Fibroblast of lung (primary cell): ENCODE data around the gene FAM151A.

Experiments
- EZH2 ChIP-seq: IDR thresholded peaks from 2 replicates; pipeline ENCODE4 v1.5.1; 2012; ENCODE audit warnings: low read length, control low read depth, mild to moderate bottlenecking; ENCODE audit errors: missing control alignments
- TF ChIP-seq, protein P1 (sequence below), 2 donors: IDR thresholded peaks in 1 of 2; conservative IDR thresholded peaks in 1 of 2; 1 replicate in 1 of 2; 2 replicates in 1 of 2; pipeline ENCODE4 v1.5.1; 2011 to 2012; ENCODE audit warnings: low read length in 2 of 2, control low read depth in 1 of 2, inconsistent platforms in 1 of 2, low read depth in 1 of 2, mild to moderate bottlenecking in 1 of 2

DNA sequence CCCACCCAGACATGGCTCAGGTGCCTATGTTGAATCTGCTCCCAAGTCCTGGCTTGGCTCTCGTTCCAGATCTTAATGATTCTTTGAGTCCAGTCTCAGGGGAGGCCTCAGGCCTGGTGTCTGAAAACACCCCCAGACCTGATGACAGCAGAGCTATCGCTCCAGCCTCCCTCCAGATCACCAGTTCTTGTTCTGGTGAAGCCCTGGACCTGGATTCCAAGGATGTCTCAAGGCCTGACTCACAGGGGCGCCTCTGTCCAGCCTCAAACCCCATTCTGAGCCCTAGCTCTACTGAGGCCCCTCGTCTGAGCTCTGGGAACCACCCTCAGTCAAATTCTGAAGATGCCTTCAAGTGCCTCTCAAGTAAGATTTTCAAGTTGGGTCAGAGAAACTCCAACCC is 29.7 kb upstream of the FAM151A start:
- TF ChIP-seq, protein P1, sequence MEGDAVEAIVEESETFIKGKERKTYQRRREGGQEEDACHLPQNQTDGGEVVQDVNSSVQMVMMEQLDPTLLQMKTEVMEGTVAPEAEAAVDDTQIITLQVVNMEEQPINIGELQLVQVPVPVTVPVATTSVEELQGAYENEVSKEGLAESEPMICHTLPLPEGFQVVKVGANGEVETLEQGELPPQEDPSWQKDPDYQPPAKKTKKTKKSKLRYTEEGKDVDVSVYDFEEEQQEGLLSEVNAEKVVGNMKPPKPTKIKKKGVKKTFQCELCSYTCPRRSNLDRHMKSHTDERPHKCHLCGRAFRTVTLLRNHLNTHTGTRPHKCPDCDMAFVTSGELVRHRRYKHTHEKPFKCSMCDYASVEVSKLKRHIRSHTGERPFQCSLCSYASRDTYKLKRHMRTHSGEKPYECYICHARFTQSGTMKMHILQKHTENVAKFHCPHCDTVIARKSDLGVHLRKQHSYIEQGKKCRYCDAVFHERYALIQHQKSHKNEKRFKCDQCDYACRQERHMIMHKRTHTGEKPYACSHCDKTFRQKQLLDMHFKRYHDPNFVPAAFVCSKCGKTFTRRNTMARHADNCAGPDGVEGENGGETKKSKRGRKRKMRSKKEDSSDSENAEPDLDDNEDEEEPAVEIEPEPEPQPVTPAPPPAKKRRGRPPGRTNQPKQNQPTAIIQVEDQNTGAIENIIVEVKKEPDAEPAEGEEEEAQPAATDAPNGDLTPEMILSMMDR (conservative IDR thresholded peaks at IDR 0.05 in 1 of 2, IDR thresholded peaks at IDR 0.05 in 1 of 2; ENCODE audit: low read depth in 1 of 2, low read length in 2 of 2), result no peak
- TF ChIP-seq EZH2, result no peak
